Upper lobe of left lung (tissue), 4 donors: ENCODE measurements around the gene CFAP73.

Experiments
- POLR2A ChIP-seq, 4 donors: fragments of 450-650 bp; IDR thresholded peaks; one replicate each; pipeline ENCODE4 v1.5.1; 2016 to 2017; ENCODE audit warnings: antibody characterized with exemption in 4 of 4, mild to moderate bottlenecking in 2 of 4
- POLR2AphosphoS5 ChIP-seq, 2 donors: sonication (generic); formaldehyde crosslinking; IDR thresholded peaks; one replicate each; pipeline ENCODE4 v1.5.1; 2017; ENCODE audit warnings: antibody characterized with exemption in 2 of 2
- TF ChIP-seq, protein P1 (sequence below), 6 experiments: fragments of 450-650 bp in 4 of 6; fragments of 200-600 bp in 2 of 6; sonication (generic) in 2 of 6; IDR thresholded peaks; one replicate each; pipeline ENCODE4 v1.5.1; 2016 to 2019; ENCODE audit warnings: antibody characterized with exemption in 6 of 6

DNA sequence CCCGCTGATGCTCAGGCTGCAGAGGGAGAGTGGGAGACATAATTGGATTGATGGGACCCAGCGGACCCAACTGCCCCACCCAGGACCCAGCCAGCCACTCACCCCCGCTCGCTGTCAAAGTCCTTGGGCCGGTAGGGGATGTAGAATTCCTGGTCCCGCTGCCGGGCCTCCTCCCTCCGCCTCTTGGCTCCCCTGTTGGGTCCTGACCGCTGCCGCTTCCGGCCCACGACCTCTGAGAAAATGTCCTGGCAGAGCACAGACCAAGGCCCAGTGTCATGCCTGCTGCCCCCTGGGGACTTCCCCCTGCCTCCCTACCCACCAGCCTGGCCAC is 13.5 kb downstream of the CFAP73 start:
- TF ChIP-seq, protein P1, sequence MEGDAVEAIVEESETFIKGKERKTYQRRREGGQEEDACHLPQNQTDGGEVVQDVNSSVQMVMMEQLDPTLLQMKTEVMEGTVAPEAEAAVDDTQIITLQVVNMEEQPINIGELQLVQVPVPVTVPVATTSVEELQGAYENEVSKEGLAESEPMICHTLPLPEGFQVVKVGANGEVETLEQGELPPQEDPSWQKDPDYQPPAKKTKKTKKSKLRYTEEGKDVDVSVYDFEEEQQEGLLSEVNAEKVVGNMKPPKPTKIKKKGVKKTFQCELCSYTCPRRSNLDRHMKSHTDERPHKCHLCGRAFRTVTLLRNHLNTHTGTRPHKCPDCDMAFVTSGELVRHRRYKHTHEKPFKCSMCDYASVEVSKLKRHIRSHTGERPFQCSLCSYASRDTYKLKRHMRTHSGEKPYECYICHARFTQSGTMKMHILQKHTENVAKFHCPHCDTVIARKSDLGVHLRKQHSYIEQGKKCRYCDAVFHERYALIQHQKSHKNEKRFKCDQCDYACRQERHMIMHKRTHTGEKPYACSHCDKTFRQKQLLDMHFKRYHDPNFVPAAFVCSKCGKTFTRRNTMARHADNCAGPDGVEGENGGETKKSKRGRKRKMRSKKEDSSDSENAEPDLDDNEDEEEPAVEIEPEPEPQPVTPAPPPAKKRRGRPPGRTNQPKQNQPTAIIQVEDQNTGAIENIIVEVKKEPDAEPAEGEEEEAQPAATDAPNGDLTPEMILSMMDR (IDR thresholded peaks at IDR 0.05) = no peak
- TF ChIP-seq POLR2A (IDR thresholded peaks at IDR 0.05) (no peak), POLR2AphosphoS5 (IDR thresholded peaks at IDR 0.05) (no peak)
